ENCODE measurements around the gene RASA4. TPM values are rescaled to one million over a fixed set of nuclear protein-coding genes. Genes with fewer than 3 reads are reported as not detected.
"Not testable (repeated sequence)": the region's sequence is repeated elsewhere in the genome, so short reads cannot be mapped to it uniquely, and the experiment has no call there.

RASA4 gene
- total RNA-seq, 2 experiments from 2014 or later = 92.6 to 95.1 TPM

DNA sequence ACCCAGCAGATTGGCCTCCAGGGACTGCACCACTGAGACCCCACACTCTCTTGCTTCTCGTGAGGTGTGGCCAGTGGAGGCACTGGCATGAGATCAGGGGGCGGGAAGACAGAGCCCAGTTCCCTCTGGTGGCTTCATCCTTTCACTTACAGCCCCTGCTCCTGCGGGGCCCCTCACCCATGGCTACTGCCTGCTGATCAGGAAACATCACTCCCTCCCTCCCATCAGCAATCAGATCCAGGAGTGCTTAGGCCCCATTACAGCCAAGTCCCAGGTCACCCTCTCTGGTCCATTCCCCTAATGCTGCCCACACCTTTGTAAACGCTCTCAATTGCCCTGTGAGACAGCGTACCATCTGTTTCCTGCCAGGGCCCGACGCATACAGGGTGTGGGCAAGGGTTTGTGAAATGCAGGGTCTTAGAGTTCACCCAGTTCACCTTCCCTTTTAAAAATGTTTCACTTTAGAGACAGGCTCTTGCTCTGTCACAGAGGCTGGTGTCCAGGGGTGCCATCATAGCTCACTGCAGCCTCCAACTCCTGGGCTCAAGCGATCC is 81.4 kb downstream of the RASA4 start:
- intact Hi-C loops (cut with micrococcal nuclease); H3K36me3 Mint-ChIP-seq (ENCODE audit: low read depth); H3K27me3 Mint-ChIP-seq; H3K4me1 Mint-ChIP-seq (ENCODE audit: low read depth); POLR2A ChIA-PET; H3K9me3 Mint-ChIP-seq; ATAC-seq; H3K4me3 Mint-ChIP-seq; CTCF ChIA-PET; DNase-seq; H3K27ac Mint-ChIP-seq: not testable (repeated sequence)

DNA sequence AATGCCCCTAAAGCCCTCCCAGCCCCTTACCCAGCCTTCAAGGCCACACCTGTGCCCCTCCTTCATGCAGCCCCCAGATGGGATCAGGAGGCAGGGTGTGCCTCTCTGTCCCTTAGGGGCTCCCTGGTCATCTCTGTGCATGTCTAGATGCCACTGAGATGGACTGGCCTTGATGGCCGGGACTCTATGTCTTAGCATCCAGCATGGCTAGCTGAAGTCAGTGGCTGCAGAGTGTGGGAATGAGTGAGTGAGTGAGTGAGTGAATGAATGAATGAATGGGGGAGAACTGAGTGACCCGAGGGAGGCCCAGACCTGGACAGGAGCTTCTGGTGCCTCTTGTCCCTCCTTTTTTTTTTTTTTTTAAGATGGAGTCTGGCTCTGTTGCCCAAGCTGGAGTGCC is 84.4 kb downstream of the RASA4 start:
- H3K27me3 Mint-ChIP-seq; ATAC-seq; H3K4me1 Mint-ChIP-seq (ENCODE audit: low read depth); CTCF ChIA-PET; DNase-seq; H3K27ac Mint-ChIP-seq; POLR2A ChIA-PET; H3K36me3 Mint-ChIP-seq (ENCODE audit: low read depth); intact Hi-C loops (cut with micrococcal nuclease); H3K4me3 Mint-ChIP-seq; H3K9me3 Mint-ChIP-seq: not testable (repeated sequence)

DNA sequence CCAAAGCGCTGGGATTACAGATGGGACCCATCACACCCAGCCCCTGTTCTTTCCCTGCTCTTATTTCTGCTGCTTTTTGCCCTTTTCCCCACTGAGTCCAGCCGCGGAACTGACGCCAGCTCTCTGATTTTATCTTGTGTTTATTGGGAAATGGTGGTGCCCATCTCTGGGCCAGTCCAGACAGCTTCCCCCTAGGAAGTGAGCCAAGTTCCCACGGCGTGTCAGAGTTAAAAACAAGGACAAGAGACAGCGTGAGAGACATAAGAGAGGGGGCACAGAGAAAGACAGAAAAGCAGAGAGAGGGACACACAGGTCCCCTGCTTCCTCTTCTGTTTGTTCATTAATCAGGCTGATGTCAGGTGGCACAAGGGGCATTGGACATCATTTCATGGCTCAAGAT is 85.0 kb downstream of the RASA4 start:
- intact Hi-C loops (cut with micrococcal nuclease); H3K9me3 Mint-ChIP-seq; H3K27me3 Mint-ChIP-seq; H3K27ac Mint-ChIP-seq; H3K4me1 Mint-ChIP-seq (ENCODE audit: low read depth); H3K4me3 Mint-ChIP-seq; H3K36me3 Mint-ChIP-seq (ENCODE audit: low read depth); DNase-seq; POLR2A ChIA-PET; CTCF ChIA-PET; ATAC-seq: not testable (repeated sequence)

DNA sequence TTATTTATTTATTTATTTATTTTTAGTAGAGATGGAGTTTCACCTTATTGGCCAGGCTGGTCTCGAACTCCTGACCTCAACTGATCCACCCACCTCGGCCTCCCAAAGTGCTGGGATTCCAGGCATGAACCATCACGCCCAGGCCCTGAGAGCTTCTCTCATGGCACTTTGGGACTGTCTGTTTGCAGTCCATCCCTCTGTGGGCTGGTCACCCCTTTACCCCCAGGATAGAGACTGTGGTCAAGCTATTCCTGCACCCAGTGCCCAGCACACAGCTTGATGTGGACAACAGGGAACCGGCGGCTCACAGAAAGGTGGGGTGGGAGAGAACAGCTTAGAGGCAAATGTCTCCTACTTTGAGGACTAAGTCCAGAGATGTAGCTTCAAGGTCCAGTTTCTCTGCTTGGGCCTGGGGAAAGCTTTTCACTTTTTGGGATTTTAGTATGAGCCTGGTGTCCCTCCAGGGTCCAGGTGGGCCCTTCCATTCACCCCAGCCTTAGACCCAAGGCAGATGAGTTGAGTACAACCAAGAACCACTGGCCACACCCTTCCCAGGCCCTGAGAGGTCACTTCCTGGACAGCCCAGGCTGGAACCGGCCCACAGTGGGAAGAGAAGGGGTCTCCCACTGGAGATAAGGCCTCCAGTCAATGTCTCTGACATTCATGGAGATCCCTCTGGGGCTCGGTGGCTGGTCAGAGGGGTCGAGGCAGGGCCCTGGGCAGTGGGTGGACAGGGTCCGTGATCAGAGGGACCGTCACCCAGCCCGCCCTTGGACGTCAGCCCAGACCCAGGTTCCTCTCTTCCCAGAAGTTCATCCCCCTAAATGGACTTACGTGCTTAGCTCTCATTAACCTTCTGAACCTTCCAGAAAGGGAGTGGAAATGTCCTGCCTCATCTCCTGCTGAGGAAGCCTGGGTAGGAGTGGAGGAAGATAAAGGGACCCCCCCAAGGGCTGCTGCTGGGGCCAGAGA is 88.4 kb downstream of the RASA4 start:
- H3K27me3 Mint-ChIP-seq; H3K36me3 Mint-ChIP-seq (ENCODE audit: low read depth); CTCF ChIA-PET; DNase-seq; H3K4me3 Mint-ChIP-seq; H3K9me3 Mint-ChIP-seq; POLR2A ChIA-PET; H3K27ac Mint-ChIP-seq; intact Hi-C loops (cut with micrococcal nuclease); H3K4me1 Mint-ChIP-seq (ENCODE audit: low read depth); ATAC-seq: not testable (repeated sequence)

DNA sequence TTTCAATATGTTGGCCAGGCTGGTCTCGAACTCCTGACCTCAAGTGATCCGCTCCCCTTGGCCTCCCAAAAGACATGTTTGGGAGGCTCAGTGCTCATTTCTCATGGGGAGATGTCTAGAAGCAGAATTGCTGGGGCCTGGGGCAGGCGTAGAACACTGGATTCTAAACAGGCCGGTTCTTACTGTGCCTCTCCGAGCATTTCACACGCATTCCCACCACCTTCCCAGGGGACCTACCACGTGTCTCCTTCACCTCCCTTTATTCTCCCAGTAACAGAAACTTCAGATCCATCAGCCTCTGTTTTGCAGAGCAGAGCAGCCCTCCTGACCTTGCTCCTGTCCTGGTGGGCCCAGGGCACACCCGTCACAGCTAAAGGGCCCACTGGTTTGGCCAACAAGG is 89.4 kb downstream of the RASA4 start:
- H3K36me3 Mint-ChIP-seq (ENCODE audit: low read depth); H3K27me3 Mint-ChIP-seq; H3K4me1 Mint-ChIP-seq (ENCODE audit: low read depth); intact Hi-C loops (cut with micrococcal nuclease); POLR2A ChIA-PET; CTCF ChIA-PET; H3K9me3 Mint-ChIP-seq; H3K4me3 Mint-ChIP-seq; ATAC-seq; H3K27ac Mint-ChIP-seq; DNase-seq: not testable (repeated sequence)

DNA sequence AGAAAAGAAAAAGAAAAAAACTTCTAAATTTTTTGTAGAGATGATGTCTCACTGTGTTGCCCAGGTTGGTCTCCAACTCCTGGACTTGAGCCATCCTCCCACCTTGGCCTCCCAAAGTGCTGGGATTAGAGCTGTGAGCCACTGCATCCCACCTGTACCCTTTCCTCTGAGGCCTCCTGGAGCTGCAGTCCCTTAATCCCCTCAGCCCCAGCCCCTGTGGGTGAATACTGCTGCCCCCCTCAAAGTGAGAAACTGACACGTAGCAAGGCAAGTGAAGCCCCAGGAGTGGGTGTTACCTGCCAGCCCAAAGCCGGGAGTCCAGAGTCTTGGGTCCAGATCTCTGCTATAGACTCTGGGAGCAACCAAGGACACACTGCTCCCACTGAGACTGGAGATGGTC is 91.8 kb downstream of the RASA4 start:
- H3K36me3 Mint-ChIP-seq (ENCODE audit: low read depth); H3K27ac Mint-ChIP-seq; DNase-seq; POLR2A ChIA-PET; ATAC-seq; intact Hi-C loops (cut with micrococcal nuclease); H3K27me3 Mint-ChIP-seq; H3K9me3 Mint-ChIP-seq; H3K4me1 Mint-ChIP-seq (ENCODE audit: low read depth); CTCF ChIA-PET; H3K4me3 Mint-ChIP-seq: not testable (repeated sequence)

Other genes starting within 250 kb of the RASA4 start
- gene PRKRIP1, start 220.4 kb downstream of the RASA4 start, total RNA-seq = 10 to 100 TPM; 29.8 to 33.6 TPM
- gene ORAI2, start 183.2 kb downstream of the RASA4 start, total RNA-seq = 10 to 100 TPM; 29.4 to 35.8 TPM
- 1 to 10 TPM; 6.0 to 6.9 TPM for gene ALKBH4, start 151.9 kb downstream of the RASA4 start, total RNA-seq
- 10 to 100 TPM; 12.3 to 12.7 TPM for gene LRWD1, start 151.8 kb downstream of the RASA4 start, total RNA-seq
- 10 to 100 TPM; 49.1 to 54.7 TPM for gene POLR2J, start 137.8 kb downstream of the RASA4 start, total RNA-seq
- gene RASA4B, start 99.0 kb downstream of the RASA4 start, total RNA-seq = 10 to 100 TPM; 26.0 to 31.3 TPM
- 10 to 100 TPM; 21.4 to 22.3 TPM for gene UPK3BL2, start 73.1 kb downstream of the RASA4 start, total RNA-seq
- not detected for gene SPDYE2, start 65.5 kb downstream of the RASA4 start, total RNA-seq
- 10 to 100 TPM; 38.0 to 40.5 TPM for gene POLR2J3, start 44.2 kb downstream of the RASA4 start, total RNA-seq
- 10 to 100 TPM; 23.8 to 27.8 TPM for gene UPK3BL1, start 26.0 kb upstream of the RASA4 start, total RNA-seq
- not detected for gene SPDYE2B, start 33.6 kb upstream of the RASA4 start, total RNA-seq
- 10 to 100 TPM; 13.2 to 13.8 TPM for gene POLR2J2, start 54.9 kb upstream of the RASA4 start, total RNA-seq
- 1 to 10 TPM; 7.9 to 10.0 TPM for gene FAM185A, start 132.2 kb upstream of the RASA4 start, total RNA-seq

Measured in activated CD8-positive, alpha-beta T cell treated with anti-CD3 and anti-CD28 coated beads for 36 hours (primary cell).